Smooth muscle cell (in vitro differentiated cells): Measurements from ENCODE around the gene SLC19A2. TPM values are rescaled to one million over a fixed set of nuclear protein-coding genes. Genes with fewer than 3 reads are reported as not detected.

ENCODE experiments used
- DNase-seq: peaks from one replicate; lab custom pipeline; 2025; ENCODE audit not compliant: unreplicated experiment; lab: John Stamatoyannopoulos, UW
- H2AFZ ChIP-seq: fragments of 200-600 bp; sonication (generic); 2 replicates; pipeline ENCODE4 v1.6.0; 2016; ENCODE audit warnings: antibody characterized with exemption, low read depth, mild to moderate bottlenecking
- H3F3A ChIP-seq: fragments of 200-600 bp; sonication (generic); 2 replicates; pipeline ENCODE4 v1.6.0; 2017; ENCODE audit warnings: antibody characterized with exemption, low read depth
- H3K27ac ChIP-seq: fragments of 200-600 bp; sonication (generic); 2 replicates; pipeline ENCODE4 v1.5.1; 2016; ENCODE audit warnings: low read depth, mild to moderate bottlenecking
- H3K27me3 ChIP-seq: fragments of 200-600 bp; sonication (generic); 2 replicates; pipeline ENCODE4 v1.6.1; 2016; ENCODE audit warnings: low read depth, mild to moderate bottlenecking
- H3K36me3 ChIP-seq: fragments of 200-600 bp; sonication (generic); 2 replicates; pipeline ENCODE4 v1.5.1; 2016; ENCODE audit warnings: low read depth
- H3K4me1 ChIP-seq: fragments of 200-600 bp; sonication (generic); 2 replicates; pipeline ENCODE4 v1.5.1; 2016; ENCODE audit warnings: low read depth
- H3K4me2 ChIP-seq: fragments of 200-600 bp; sonication (generic); 2 replicates; pipeline ENCODE4 v1.6.0; 2016; ENCODE audit warnings: mild to moderate bottlenecking
- H3K4me3 ChIP-seq: fragments of 200-600 bp; sonication (generic); 2 replicates; pipeline ENCODE4 v1.5.1; 2016; ENCODE audit warnings: mild to moderate bottlenecking
- H3K79me2 ChIP-seq: fragments of 200-600 bp; sonication (generic); 2 replicates; pipeline ENCODE4 v1.6.0; 2016; ENCODE audit warnings: low read depth, mild to moderate bottlenecking
- H3K9ac ChIP-seq: fragments of 200-600 bp; sonication (generic); 2 replicates; pipeline ENCODE4 v1.6.0; 2016; ENCODE audit warnings: low read depth
- H3K9me3 ChIP-seq: fragments of 200-600 bp; sonication (generic); replicated peaks from 2 replicates; pipeline ENCODE4 v1.5.1; 2016; ENCODE audit warnings: low read depth
- H4K20me1 ChIP-seq: fragments of 200-600 bp; sonication (generic); 2 replicates; pipeline ENCODE4 v1.6.0; 2016; ENCODE audit warnings: low read depth
- WGBS: methylation state at CpG from one replicate; pipeline ENCODE4 v1.1.7; 2016; ENCODE audit warnings: low lambda C conversion rate; 5-methylcytosine and 5-hydroxymethylcytosine counted together
- polyA plus RNA-seq: library from polyadenylated mRNA; unstranded; fragments of >200 nt; fragmentation: Nextera tagmentation; extraction: Ambion mirVana; gene quantifications from 2 replicates; pipeline ENCODE4 v1.2.1, GENCODE V29; 2016
- total RNA-seq: library from RNA; depleted of rRNA; stranded (reverse); fragments of >200 nt; gene quantifications from 2 replicates; pipeline ENCODE4 v1.2.3, GENCODE V29; 2014
- TF ChIP-seq, protein P1 (sequence below): fragments of 200-600 bp; sonication (generic); IDR thresholded peaks from 2 replicates; pipeline ENCODE4 v1.5.1; 2017; ENCODE audit warnings: borderline replicate concordance, mild to moderate bottlenecking, antibody characterized with exemption; ENCODE audit not compliant: insufficient read depth, poor library complexity, severe bottlenecking

The SLC19A2 gene
- total and polyA plus RNA-seq, 2 experiments from 2014 or later = 15.1 to 59.4 TPM

DNA sequence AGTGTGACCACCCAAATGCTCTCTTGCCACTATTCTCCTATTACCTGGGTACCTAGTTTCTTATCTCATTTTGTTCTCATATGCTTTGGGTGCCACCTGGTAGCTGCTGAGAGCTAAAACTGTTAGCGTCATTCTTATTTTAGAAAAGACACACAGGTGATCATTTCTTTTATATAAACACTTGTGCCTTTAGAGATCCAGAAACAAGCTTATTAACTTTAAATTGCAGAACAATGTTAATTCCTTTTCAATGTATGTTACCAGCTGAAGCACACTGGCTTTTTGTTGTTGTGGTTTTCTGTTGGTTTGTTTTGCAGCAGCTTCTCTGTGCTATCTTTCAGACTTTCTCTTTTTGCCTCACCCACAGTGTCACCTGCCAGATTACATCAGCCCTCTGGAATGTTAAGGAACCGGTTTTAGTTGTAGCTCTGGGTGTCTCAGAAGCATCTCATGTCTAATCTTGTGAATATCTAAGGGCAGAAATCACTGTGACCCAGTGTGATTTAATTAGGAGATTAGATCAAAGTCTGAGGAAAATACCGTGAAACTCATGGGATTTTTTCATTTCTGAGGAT lies 43.4 kb upstream of the SLC19A2 start:
- Histone ChIP-seq H4K20me1 (no peaks in the 10 kb centered on the region), H3K4me3 (peak overlapping the region; percentile 14), H2AFZ (no peak overlapping the region), H3K4me2 (peak overlapping the region; percentile 66), H3K36me3 (no peaks in the 10 kb centered on the region), H3K9ac (peak overlapping the region; percentile 56), H3K27ac (peak overlapping the region; percentile 79), H3K4me1 (peaks cover 28% of the 10 kb centered on the region), H3K9me3 (no peaks in the 10 kb centered on the region), H3K27me3 (no peaks in the 10 kb centered on the region), H3F3A (peaks cover 14% of the 10 kb centered on the region), H3K79me2 (no peaks in the 10 kb centered on the region)
- 34% methylated on average over 3 of the region's 3 CpGs for WGBS
- TF ChIP-seq, protein P1, sequence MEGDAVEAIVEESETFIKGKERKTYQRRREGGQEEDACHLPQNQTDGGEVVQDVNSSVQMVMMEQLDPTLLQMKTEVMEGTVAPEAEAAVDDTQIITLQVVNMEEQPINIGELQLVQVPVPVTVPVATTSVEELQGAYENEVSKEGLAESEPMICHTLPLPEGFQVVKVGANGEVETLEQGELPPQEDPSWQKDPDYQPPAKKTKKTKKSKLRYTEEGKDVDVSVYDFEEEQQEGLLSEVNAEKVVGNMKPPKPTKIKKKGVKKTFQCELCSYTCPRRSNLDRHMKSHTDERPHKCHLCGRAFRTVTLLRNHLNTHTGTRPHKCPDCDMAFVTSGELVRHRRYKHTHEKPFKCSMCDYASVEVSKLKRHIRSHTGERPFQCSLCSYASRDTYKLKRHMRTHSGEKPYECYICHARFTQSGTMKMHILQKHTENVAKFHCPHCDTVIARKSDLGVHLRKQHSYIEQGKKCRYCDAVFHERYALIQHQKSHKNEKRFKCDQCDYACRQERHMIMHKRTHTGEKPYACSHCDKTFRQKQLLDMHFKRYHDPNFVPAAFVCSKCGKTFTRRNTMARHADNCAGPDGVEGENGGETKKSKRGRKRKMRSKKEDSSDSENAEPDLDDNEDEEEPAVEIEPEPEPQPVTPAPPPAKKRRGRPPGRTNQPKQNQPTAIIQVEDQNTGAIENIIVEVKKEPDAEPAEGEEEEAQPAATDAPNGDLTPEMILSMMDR = no peak
- DNase-seq = no peak

DNA sequence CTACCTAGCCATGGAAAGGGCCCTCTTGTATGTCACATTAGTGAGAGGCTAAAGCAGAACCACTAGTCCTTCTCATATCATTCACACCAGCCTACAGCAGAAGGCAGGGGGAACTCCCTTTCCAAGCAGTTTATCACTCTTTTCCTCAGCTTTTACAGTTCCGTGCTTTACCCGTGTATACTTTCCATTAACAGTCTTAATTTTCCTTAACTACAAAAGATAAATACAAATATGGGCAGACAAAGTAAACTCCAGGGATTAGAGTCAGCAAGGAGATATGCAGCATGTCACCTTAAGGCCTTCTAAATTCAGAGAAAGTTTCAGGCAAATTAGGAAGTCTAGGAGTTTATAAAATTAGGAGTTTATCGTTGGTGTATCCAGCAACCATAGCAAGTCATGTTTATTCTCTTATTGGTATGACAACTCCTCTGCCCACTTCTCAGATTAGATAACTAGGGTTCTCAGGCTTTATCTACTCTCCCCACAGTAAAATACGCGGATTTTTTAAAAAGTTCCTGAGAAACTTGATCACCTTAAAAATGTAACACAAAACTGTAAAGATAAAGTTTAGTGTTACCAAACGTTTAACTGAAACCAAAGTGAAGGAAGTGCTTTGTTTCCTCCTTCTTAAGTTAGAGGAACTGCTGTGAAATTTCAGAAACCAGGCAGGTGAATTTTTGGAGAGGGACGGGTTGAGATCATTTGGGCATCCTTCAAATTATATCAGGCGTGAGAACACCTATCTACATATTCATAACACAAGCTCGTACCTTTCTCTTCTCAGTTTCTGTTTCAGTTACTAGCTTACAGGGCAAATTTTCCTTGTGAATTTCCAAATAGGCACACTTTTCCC lies 42.7 kb upstream of the SLC19A2 start:
- Histone ChIP-seq H3K9me3 (no peaks in the 10 kb centered on the region), H3K79me2 (no peaks in the 10 kb centered on the region), H3K4me1 (peaks cover 28% of the 10 kb centered on the region), H4K20me1 (no peaks in the 10 kb centered on the region), H2AFZ (no peak overlapping the region), H3K27ac (peak overlapping the region; percentile 79), H3K4me3 (no peak overlapping the region), H3F3A (peaks cover 14% of the 10 kb centered on the region), H3K27me3 (no peaks in the 10 kb centered on the region), H3K4me2 (peak overlapping the region; percentile 66), H3K9ac (peak overlapping the region; percentile 56), H3K36me3 (no peaks in the 10 kb centered on the region)
- DNase-seq = no peak
- TF ChIP-seq, protein P1 = no peak
- WGBS = 39% methylated on average over 9 of the region's 9 CpGs

DNA sequence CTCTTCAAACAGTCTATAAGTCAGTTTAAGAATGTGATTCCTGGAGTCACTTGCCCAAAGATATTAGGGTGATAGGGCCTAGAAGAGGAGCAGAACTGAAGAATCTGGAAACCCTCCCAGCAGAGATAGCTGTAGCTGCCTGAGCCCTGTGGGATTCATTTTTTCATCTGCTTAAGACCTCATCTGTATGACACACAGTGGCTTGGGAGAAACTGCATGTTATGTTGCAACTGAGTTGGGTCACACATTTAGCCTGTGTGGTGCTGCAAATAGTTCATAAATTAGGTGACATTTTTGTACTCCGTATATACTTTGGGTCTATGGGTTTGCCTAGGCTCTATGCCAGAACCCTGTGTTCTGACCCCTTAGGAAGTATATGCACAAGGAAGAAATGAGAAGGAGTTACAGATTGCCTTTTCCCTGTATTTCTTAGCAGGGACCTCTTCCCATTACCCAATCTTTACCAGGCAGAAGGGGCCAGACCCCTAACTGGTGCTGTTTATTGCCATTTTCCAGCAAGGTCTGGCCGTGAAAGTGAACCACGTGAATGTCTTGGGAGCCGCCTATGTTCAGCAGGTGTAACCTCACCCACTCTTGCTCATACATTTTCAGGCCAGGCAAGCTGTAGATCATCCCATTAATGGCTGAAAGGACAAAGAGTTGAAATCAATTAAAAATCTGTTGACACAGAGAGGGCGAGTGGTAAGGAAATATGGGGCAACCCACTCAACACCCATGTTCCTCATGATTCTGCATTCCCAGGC lies 41.9 kb upstream of the SLC19A2 start:
- Histone ChIP-seq H3K79me2 (no peaks in the 10 kb centered on the region), H3K4me1 (peaks cover 28% of the 10 kb centered on the region), H3K27ac (peak overlapping the region; percentile 79), H2AFZ (no peak overlapping the region), H4K20me1 (no peaks in the 10 kb centered on the region), H3K9me3 (no peaks in the 10 kb centered on the region), H3K4me3 (no peak overlapping the region), H3K27me3 (no peaks in the 10 kb centered on the region), H3K36me3 (no peaks in the 10 kb centered on the region), H3K9ac (peak overlapping the region; percentile 56), H3K4me2 (peak overlapping the region; percentile 66), H3F3A (peaks cover 14% of the 10 kb centered on the region)
- no peak for DNase-seq
- 65% methylated on average over 5 of the region's 5 CpGs for WGBS
- TF ChIP-seq, protein P1 = no peak
